ENCODE measurements around the gene CATSPERB. TPM values are rescaled to one million over a fixed set of nuclear protein-coding genes. Genes with fewer than 3 reads are reported as not detected.
"Not testable (repeated sequence)": the region's sequence is repeated elsewhere in the genome, so short reads cannot be mapped to it uniquely, and the experiment has no call there.

CATSPERB gene
- total RNA-seq, 5 donors from 2014 or later (not counting 1 experiment from before 2014, with no cell fraction given): 2.5 to 6.2 (median 4.0) TPM

DNA sequence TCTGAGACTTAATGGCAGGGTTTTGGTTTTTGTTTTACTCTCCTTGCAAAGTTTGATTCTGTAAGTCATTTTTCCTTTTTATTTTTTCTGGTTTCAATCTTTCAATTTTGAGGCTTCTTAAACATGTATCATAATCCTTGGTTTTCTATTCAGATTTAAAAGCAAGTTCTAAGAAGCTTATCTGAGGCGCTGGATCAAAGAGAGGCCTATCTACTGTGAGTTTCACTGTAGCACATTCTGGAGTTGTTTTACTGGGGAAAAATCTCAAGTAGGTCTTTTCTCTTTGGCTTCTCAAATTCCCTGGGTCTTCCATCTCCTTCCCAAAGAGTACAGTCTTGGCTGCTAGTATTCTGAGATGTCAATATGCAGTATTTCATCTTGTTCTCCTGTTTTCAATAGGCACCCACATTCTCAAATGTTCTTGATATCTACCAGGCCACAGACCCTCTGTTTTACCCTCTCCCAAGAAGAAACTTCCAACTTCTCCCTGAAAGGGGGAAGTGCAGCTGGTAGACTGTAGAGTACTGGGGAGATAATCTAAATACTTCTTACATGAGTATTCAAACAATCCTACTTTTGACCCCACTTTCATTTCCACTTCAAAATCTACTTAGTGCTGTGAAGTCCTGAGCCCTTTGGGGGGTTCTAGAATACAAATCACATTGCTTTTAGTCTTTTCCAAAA is 10.9 kb upstream of the CATSPERB start:
- Mint-ChIP-seq H3K27ac (no peak overlapping the region), H3K27me3 (no peaks in the 10 kb centered on the region), H3K9me3 (peaks cover 0 to 3% (median 0%) of the 10 kb centered on the region in 3 donors), H3K4me3 (no peak overlapping the region), H3K36me3 (peaks cover 7% of the 10 kb centered on the region), H3K4me1 (no peaks in the 10 kb centered on the region)
- H3K27me3 ChIP-seq (replicated peaks in 1 of 2; ENCODE audit: control insufficient read depth in 2 of 2, extremely low read depth in 1 of 2, insufficient read depth in 2 of 2, low read length in 1 of 2): no peaks in the 10 kb centered on the region
- no peaks in the 10 kb centered on the region for H3K4me1 ChIP-seq (ENCODE audit: control insufficient read depth in 1 of 2, extremely low read depth in 1 of 2, insufficient read depth in 2 of 2, low read length in 2 of 2)
- POLR2A ChIA-PET: no interaction called here
- no peak for ATAC-seq (replicated peaks in 1 of 4)
- H3K36me3 ChIP-seq (ENCODE audit: control insufficient read depth in 2 of 2, extremely low read depth in 1 of 2, insufficient read depth in 1 of 2, low read length in 1 of 2): no peaks in the 10 kb centered on the region
- WGBS (ENCODE audit: insufficient coverage): no CpG with 5 or more reads among the region's 1 CpG
- H3K27ac ChIP-seq (ENCODE audit: low read length): no peak overlapping the region
- H3K9me3 ChIP-seq: no peaks in the 10 kb centered on the region
- H3K4me3 ChIP-seq (ENCODE audit: control insufficient read depth in 1 of 2, extremely low read depth in 1 of 2, low read length in 1 of 2): no peak overlapping the region
- CTCF ChIA-PET: no interaction called here
- DNase-seq: no peak

DNA sequence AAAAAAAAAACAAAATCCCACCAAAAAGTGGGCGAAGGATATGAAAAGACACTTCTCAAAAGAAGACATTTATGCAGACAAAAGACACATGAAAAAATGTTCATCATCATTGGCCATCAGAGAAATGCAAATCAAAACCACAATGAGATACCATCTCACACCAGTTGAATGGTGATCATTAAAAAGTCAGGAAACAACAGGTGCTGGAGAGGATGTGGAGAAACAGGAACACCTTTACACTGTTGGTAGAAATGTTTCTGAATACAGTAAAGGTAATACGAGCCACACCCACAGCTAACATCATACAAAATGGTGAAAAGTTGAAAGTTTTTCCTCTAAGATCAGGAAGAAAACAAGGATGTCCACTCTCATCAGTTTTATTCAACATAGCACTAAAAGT is 8.0 kb upstream of the CATSPERB start:
- not testable (repeated sequence) for H3K27me3 Mint-ChIP-seq; H3K27ac ChIP-seq (ENCODE audit: low read length); H3K4me3 ChIP-seq (ENCODE audit: control insufficient read depth in 1 of 2, extremely low read depth in 1 of 2, low read length in 1 of 2)

DNA sequence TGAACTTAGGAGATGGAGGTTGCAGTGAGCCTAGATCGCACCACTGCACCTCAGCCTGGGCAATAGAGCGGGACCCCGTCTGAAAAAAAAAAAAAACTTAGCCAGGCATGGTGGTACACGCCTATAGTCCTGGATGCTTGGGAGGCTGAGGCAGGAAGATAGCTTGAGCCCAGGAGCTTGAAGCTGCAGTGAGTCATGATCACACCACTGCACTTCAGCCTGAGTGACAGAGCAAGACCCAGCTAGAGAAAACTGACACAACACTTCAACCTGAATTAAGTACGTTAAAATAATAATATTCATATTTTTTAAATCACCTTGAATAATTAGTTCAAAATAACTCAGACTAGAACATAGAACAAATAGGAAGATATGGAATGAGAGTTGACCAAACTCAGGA is 5.7 kb upstream of the CATSPERB start:
- Mint-ChIP-seq H3K36me3 (peaks cover 19% of the 10 kb centered on the region), H3K4me1 (peaks cover 0 to 2% (median 0%) of the 10 kb centered on the region in 3 donors), H3K27ac (no peak overlapping the region), H3K9me3 (peaks cover 0 to 3% (median 0%) of the 10 kb centered on the region in 3 donors), H3K4me3 (no peak overlapping the region), H3K27me3 (peaks cover 0 to 3% of the 10 kb centered on the region in 2 donors)
- no peak for DNase-seq
- ChIA-PET CTCF (no interaction called here), POLR2A (interaction anchor here in 1 of 2 donors (0.7 kb wide), 1 partner anchor 10 kb away, joined by 7 read pairs; no protein-coding TSS in a partner anchor)
- ATAC-seq (replicated peaks in 1 of 4): no peak
- no peaks in the 10 kb centered on the region for H3K9me3 ChIP-seq
- WGBS (ENCODE audit: insufficient coverage): 100% methylated on average over 4 of the region's 5 CpGs
- H3K27me3 ChIP-seq (replicated peaks in 1 of 2; ENCODE audit: control insufficient read depth in 2 of 2, extremely low read depth in 1 of 2, insufficient read depth in 2 of 2, low read length in 1 of 2): peaks cover 0 to 3% of the 10 kb centered on the region in 2 experiments
- no peaks in the 10 kb centered on the region for H3K4me1 ChIP-seq (ENCODE audit: control insufficient read depth in 1 of 2, extremely low read depth in 1 of 2, insufficient read depth in 2 of 2, low read length in 2 of 2)
- H3K27ac ChIP-seq (ENCODE audit: low read length): no peak overlapping the region
- H3K36me3 ChIP-seq (ENCODE audit: control insufficient read depth in 2 of 2, extremely low read depth in 1 of 2, insufficient read depth in 1 of 2, low read length in 1 of 2): no peaks in the 10 kb centered on the region
- no peak overlapping the region for H3K4me3 ChIP-seq (ENCODE audit: control insufficient read depth in 1 of 2, extremely low read depth in 1 of 2, low read length in 1 of 2)

More for the DNA sequence above, 8.0 kb upstream of the CATSPERB start:
- H3K9me3 Mint-ChIP-seq; H3K9me3 ChIP-seq; CTCF ChIA-PET; H3K4me3 Mint-ChIP-seq; ATAC-seq (replicated peaks in 1 of 4); DNase-seq; H3K36me3 ChIP-seq (ENCODE audit: control insufficient read depth in 2 of 2, extremely low read depth in 1 of 2, insufficient read depth in 1 of 2, low read length in 1 of 2); H3K27ac Mint-ChIP-seq; H3K27me3 ChIP-seq (replicated peaks in 1 of 2; ENCODE audit: control insufficient read depth in 2 of 2, extremely low read depth in 1 of 2, insufficient read depth in 2 of 2, low read length in 1 of 2); POLR2A ChIA-PET; H3K4me1 Mint-ChIP-seq; H3K4me1 ChIP-seq (ENCODE audit: control insufficient read depth in 1 of 2, extremely low read depth in 1 of 2, insufficient read depth in 2 of 2, low read length in 2 of 2): not testable (repeated sequence)
- no CpG with 5 or more reads among the region's 2 CpGs for WGBS (ENCODE audit: insufficient coverage)
- H3K36me3 Mint-ChIP-seq: peaks cover 19% of the 10 kb centered on the region

DNA sequence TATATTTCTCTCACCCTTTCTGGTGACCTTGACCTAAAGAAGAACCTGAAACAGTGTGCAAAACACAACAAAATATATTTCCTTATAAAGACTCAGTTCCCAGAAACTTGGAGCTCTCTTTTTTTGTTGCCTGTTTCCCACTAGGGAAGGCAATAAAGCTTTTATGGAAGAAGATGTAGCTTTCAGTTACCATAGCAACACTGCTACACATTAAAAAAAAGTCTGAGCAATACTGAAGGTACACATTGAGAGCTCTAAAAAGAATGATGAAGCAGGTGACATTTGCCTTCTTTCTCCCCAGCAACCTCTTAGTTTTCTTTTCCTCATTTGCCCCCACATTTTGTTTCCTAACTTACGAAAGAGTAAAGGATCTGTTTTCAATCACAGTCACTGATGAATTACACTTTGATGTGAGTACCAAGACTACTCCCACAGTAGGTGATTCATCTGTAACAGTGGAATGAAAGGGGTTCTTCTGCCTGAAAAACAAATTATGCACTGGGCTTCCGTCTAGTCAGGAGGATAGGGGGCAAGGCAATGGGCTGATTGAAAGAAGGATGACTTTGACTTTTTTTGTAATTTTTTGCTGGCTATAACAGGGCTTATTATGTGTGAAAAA is 1.1 kb upstream of the CATSPERB start:
- Histone ChIP-seq H3K4me1 (ENCODE audit: control insufficient read depth in 1 of 2, extremely low read depth in 1 of 2, insufficient read depth in 2 of 2, low read length in 2 of 2) (no peaks in the 10 kb centered on the region), H3K9me3 (no peaks in the 10 kb centered on the region), H3K4me3 (ENCODE audit: control insufficient read depth in 1 of 2, extremely low read depth in 1 of 2, low read length in 1 of 2) (no peak overlapping the region), H3K36me3 (ENCODE audit: control insufficient read depth in 2 of 2, extremely low read depth in 1 of 2, insufficient read depth in 1 of 2, low read length in 1 of 2) (no peaks in the 10 kb centered on the region), H3K27ac (ENCODE audit: low read length) (no peak overlapping the region), H3K27me3 (replicated peaks in 1 of 2; ENCODE audit: control insufficient read depth in 2 of 2, extremely low read depth in 1 of 2, insufficient read depth in 2 of 2, low read length in 1 of 2) (peaks cover 0 to 3% of the 10 kb centered on the region in 2 experiments)
- Mint-ChIP-seq H3K27me3 (peaks cover 0 to 3% of the 10 kb centered on the region in 2 donors), H3K27ac (no peak overlapping the region), H3K36me3 (peaks cover 13% of the 10 kb centered on the region), H3K4me3 (no peak overlapping the region), H3K9me3 (no peaks in the 10 kb centered on the region), H3K4me1 (peaks cover 0 to 2% (median 0%) of the 10 kb centered on the region in 3 donors)
- 44% methylated on average over 1 of the region's 2 CpGs for WGBS (ENCODE audit: insufficient coverage)
- DNase-seq (no peak), ATAC-seq (replicated peaks in 1 of 4) (no peak)
- ChIA-PET POLR2A (interaction anchor here in 1 of 2 donors (0.6 kb wide), 1 partner anchor 688 kb away, joined by 3 read pairs; no protein-coding TSS in a partner anchor), CTCF (no interaction called here)

DNA sequence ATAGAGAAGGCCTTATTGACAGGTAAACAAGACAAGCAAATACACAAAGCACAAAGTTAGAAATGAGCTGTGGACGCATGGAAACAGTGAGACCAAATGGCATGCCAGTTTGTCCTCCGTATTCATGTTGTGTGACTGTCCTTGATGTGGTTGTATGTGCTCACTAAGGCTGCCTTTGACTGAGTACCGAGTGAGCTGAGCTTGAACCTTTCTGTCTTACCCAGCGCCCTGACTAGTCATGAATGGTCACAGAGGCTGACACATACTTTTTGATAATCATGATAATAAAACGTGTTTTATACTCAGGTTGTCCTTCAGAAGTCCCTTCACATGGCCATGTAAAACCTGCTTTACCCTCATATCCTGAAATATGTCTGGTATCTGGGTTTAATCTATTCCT is 553 bp upstream of the CATSPERB start:
- Mint-ChIP-seq H3K4me3 (no peak overlapping the region), H3K9me3 (no peaks in the 10 kb centered on the region), H3K27ac (no peak overlapping the region), H3K36me3 (peaks cover 12% of the 10 kb centered on the region), H3K4me1 (peaks cover 0 to 2% (median 0%) of the 10 kb centered on the region in 3 donors), H3K27me3 (peaks cover 0 to 3% of the 10 kb centered on the region in 2 donors)
- no peak overlapping the region for H3K4me3 ChIP-seq (ENCODE audit: control insufficient read depth in 1 of 2, extremely low read depth in 1 of 2, low read length in 1 of 2)
- H3K9me3 ChIP-seq: no peaks in the 10 kb centered on the region
- WGBS (ENCODE audit: insufficient coverage): 60% methylated on average over 1 of the region's 5 CpGs
- CTCF ChIA-PET: no interaction called here
- DNase-seq (no peak), ATAC-seq (replicated peaks in 1 of 4) (no peak)
- H3K36me3 ChIP-seq (ENCODE audit: control insufficient read depth in 2 of 2, extremely low read depth in 1 of 2, insufficient read depth in 1 of 2, low read length in 1 of 2): no peaks in the 10 kb centered on the region
- no peak overlapping the region for H3K27ac ChIP-seq (ENCODE audit: low read length)
- POLR2A ChIA-PET: interaction anchor here in 1 of 2 donors (0.6 kb wide), 1 partner anchor 270 kb away, joined by 4 read pairs; no protein-coding TSS in a partner anchor
- H3K27me3 ChIP-seq (replicated peaks in 1 of 2; ENCODE audit: control insufficient read depth in 2 of 2, extremely low read depth in 1 of 2, insufficient read depth in 2 of 2, low read length in 1 of 2): peaks cover 0 to 1% of the 10 kb centered on the region in 2 experiments
- H3K4me1 ChIP-seq (ENCODE audit: control insufficient read depth in 1 of 2, extremely low read depth in 1 of 2, insufficient read depth in 2 of 2, low read length in 2 of 2): no peaks in the 10 kb centered on the region

DNA sequence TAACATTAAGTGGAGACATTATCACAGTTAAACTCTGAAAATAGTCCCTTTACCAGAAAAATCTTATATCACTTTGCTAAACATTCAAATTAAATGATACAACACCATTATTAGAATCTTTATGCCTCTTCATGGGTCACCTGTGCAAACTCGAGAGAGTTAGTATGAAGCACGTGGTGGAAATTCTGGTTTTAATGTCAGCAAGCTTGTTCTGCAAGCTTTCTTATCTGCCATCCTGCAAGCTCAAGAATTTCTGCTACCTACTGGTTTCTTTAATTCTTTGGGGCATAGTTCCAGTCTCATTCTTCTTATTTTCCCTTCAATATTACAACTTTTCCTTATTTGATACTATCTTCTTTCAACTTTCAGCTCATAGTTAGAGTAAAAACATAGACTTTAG is 868 bp downstream of the CATSPERB start:
- Mint-ChIP-seq H3K27ac (no peak overlapping the region), H3K4me3 (no peak overlapping the region), H3K9me3 (no peaks in the 10 kb centered on the region), H3K36me3 (peaks cover 3% of the 10 kb centered on the region), H3K27me3 (peaks cover 0 to 3% of the 10 kb centered on the region in 2 donors), H3K4me1 (peaks cover 0 to 2% (median 0%) of the 10 kb centered on the region in 3 donors)
- CTCF ChIA-PET: interaction anchor here (0.5 to 0.6 kb wide), 3 partner anchors 74 to 225 kb away, joined by 3 to 6 read pairs (median 3); no protein-coding TSS in a partner anchor
- WGBS (ENCODE audit: insufficient coverage): 100% methylated on average over 1 of the region's 2 CpGs
- Histone ChIP-seq H3K36me3 (ENCODE audit: control insufficient read depth in 2 of 2, extremely low read depth in 1 of 2, insufficient read depth in 1 of 2, low read length in 1 of 2) (no peaks in the 10 kb centered on the region), H3K4me3 (ENCODE audit: control insufficient read depth in 1 of 2, extremely low read depth in 1 of 2, low read length in 1 of 2) (no peak overlapping the region), H3K9me3 (no peaks in the 10 kb centered on the region), H3K27ac (ENCODE audit: low read length) (no peak overlapping the region), H3K4me1 (ENCODE audit: control insufficient read depth in 1 of 2, extremely low read depth in 1 of 2, insufficient read depth in 2 of 2, low read length in 2 of 2) (no peaks in the 10 kb centered on the region), H3K27me3 (replicated peaks in 1 of 2; ENCODE audit: control insufficient read depth in 2 of 2, extremely low read depth in 1 of 2, insufficient read depth in 2 of 2, low read length in 1 of 2) (no peaks in the 10 kb centered on the region)
- DNase-seq: no peak
- ATAC-seq (replicated peaks in 1 of 4): no peak
- POLR2A ChIA-PET: interaction anchor here in 1 of 2 donors (0.5 kb wide), 1 partner anchor 89 kb away, joined by 3 read pairs; no protein-coding TSS in a partner anchor

All from T-cell (primary cell).